DND-41 (cell line): ENCODE data around the gene LINC01488.

Source experiments
- ATAC-seq: fragments of 200-7000 bp; cut with Tn5 transposase; 3 replicates; pipeline ENCODE4 v1.9.1; 2021; ENCODE audit warnings: low read depth; ENCODE audit not compliant: insufficient read depth
- DNase-seq: peaks from one replicate; pipeline ENCODE4 v3.0.0-alpha.2; 2020
- H2AFZ ChIP-seq: 2 replicates; pipeline ENCODE4 v1.6.0; 2012; ENCODE audit warnings: low read depth, low read length
- H3K27ac ChIP-seq: 2 replicates; pipeline ENCODE4 v1.5.1; 2012; ENCODE audit warnings: low read length, inconsistent platforms
- H3K27me3 ChIP-seq: fragments of 200-600 bp; sonication (generic); 2 replicates; pipeline ENCODE4 v1.6.0; 2012; ENCODE audit warnings: low read length, mild to moderate bottlenecking, inconsistent platforms; ENCODE audit not compliant: insufficient read depth, poor library complexity
- H3K36me3 ChIP-seq: 2 replicates; pipeline ENCODE4 v1.5.1; 2012; ENCODE audit warnings: low read length, inconsistent platforms; ENCODE audit not compliant: insufficient read depth
- H3K4me1 ChIP-seq: 2 replicates; pipeline ENCODE4 v1.5.1; 2012; ENCODE audit warnings: mild to moderate bottlenecking, low read length; ENCODE audit not compliant: insufficient read depth
- H3K4me2 ChIP-seq: 2 replicates; pipeline ENCODE4 v1.6.0; 2012; ENCODE audit warnings: mild to moderate bottlenecking, moderate library complexity, low read length, inconsistent platforms; ENCODE audit not compliant: insufficient read depth
- H3K4me3 ChIP-seq, 2 experiments: fragments of 200-600 bp in 1 of 2; shearing (Covaris generic) in 1 of 2; 2 replicates each; pipeline ENCODE4 v1.5.1; 2012 to 2016; ENCODE audit warnings: inconsistent platforms in 2 of 2, low read length in 2 of 2, mild to moderate bottlenecking in 2 of 2, low read depth in 1 of 2, moderate library complexity in 1 of 2
- H3K79me2 ChIP-seq: 2 replicates; pipeline ENCODE4 v1.6.0; 2012; ENCODE audit warnings: low read length, inconsistent platforms; ENCODE audit not compliant: insufficient read depth
- H3K9ac ChIP-seq: 2 replicates; pipeline ENCODE4 v1.6.0; 2012; ENCODE audit warnings: low read depth, mild to moderate bottlenecking, inconsistent platforms, low read length, moderate library complexity
- H3K9me3 ChIP-seq: 2 replicates; pipeline ENCODE4 v1.5.1; 2012; ENCODE audit warnings: low read length, moderate library complexity, mild to moderate bottlenecking, inconsistent platforms; ENCODE audit not compliant: insufficient read depth, severe bottlenecking
- H4K20me1 ChIP-seq: 2 replicates; pipeline ENCODE4 v1.6.0; 2012; ENCODE audit warnings: low read length; ENCODE audit not compliant: insufficient read depth
- CTCF ChIP-seq: IDR thresholded peaks from 2 replicates; pipeline ENCODE4 v1.5.1; 2012; ENCODE audit warnings: borderline replicate concordance, low read length, moderate library complexity, mild to moderate bottlenecking; ENCODE audit not compliant: poor library complexity, severe bottlenecking; ENCODE audit errors: extremely low read depth
- EZH2 ChIP-seq: IDR thresholded peaks from 3 replicates; pipeline ENCODE4 v1.6.1; 2012; ENCODE audit warnings: borderline replicate concordance, low read depth, mild to moderate bottlenecking, moderate library complexity, low read length, inconsistent platforms; ENCODE audit not compliant: severe bottlenecking

LINC01488 gene

GRCh38 chr11:69511358-69512055 is 30.0 kb downstream of the LINC01488 start:
- TF ChIP-seq CTCF, result no peak
- no peak for TF ChIP-seq EZH2
- H3K27ac ChIP-seq, result no peak overlapping the region
- no peaks in the 10 kb centered on the region for H3K27me3 ChIP-seq
- H3K4me3 ChIP-seq, result no peak overlapping the region
- no peak for DNase-seq
- no peaks in the 10 kb centered on the region for H3K79me2 ChIP-seq
- no peak overlapping the region for H2AFZ ChIP-seq
- H4K20me1 ChIP-seq, result no peaks in the 10 kb centered on the region; the same call in 1 of the 2 replicates
- no peak overlapping the region for H3K4me2 ChIP-seq
- H3K9ac ChIP-seq, result no peak overlapping the region
- no peaks in the 10 kb centered on the region for H3K9me3 ChIP-seq
- H3K4me1 ChIP-seq, result no peaks in the 10 kb centered on the region
- no peaks in the 10 kb centered on the region for H3K36me3 ChIP-seq
- ATAC-seq, result no peak

GRCh38 chr11:69512136-69512535 is 30.7 kb downstream of the LINC01488 start:
- H3K9ac ChIP-seq, result no peak overlapping the region
- no peaks in the 10 kb centered on the region for H3K4me1 ChIP-seq
- DNase-seq (no peak), ATAC-seq (no peak)
- no peak overlapping the region for H2AFZ ChIP-seq
- TF ChIP-seq EZH2 (no peak), CTCF (no peak)
- H3K27me3 ChIP-seq, result no peaks in the 10 kb centered on the region
- H4K20me1 ChIP-seq, result no peaks in the 10 kb centered on the region; the same call in 1 of the 2 replicates
- H3K36me3 ChIP-seq, result no peaks in the 10 kb centered on the region
- no peaks in the 10 kb centered on the region for H3K9me3 ChIP-seq
- H3K4me2 ChIP-seq, result no peak overlapping the region
- H3K4me3 ChIP-seq, result no peak overlapping the region
- H3K79me2 ChIP-seq, result no peaks in the 10 kb centered on the region
- H3K27ac ChIP-seq, result no peak overlapping the region

- H3K79me2 ChIP-seq, result no peaks in the 10 kb centered on the region
- no peak overlapping the region for H3K4me2 ChIP-seq
- H3K9me3 ChIP-seq, result no peaks in the 10 kb centered on the region
- no peak for DNase-seq
- no peak overlapping the region for H3K27ac ChIP-seq
- no peak for ATAC-seq
- no peaks in the 10 kb centered on the region; the same call in 1 of the 2 replicates for H4K20me1 ChIP-seq
- TF ChIP-seq CTCF, result no peak
- no peak overlapping the region for H3K9ac ChIP-seq
- no peaks in the 10 kb centered on the region for H3K4me1 ChIP-seq
- H3K4me3 ChIP-seq, result no peak overlapping the region
- no peak overlapping the region for H2AFZ ChIP-seq
- H3K27me3 ChIP-seq, result no peaks in the 10 kb centered on the region
- no peaks in the 10 kb centered on the region for H3K36me3 ChIP-seq
Measured at GRCh38 chr11:69512790-69513189, 31.3 kb downstream of the LINC01488 start.
